Erythroblast (primary cell): ENCODE data around the gene MAGEB3.

Experiments
- GATA1 ChIP-seq: IDR thresholded peaks from 2 replicates; pipeline ENCODE4 v1.6.1; 2011; ENCODE audit warnings: low read depth, mild to moderate bottlenecking, control low read depth, low read length, moderate library complexity
- POLR2A ChIP-seq: IDR thresholded peaks from 2 replicates; pipeline ENCODE4 v1.6.1; 2011; ENCODE audit warnings: mild to moderate bottlenecking, low read length

GRCh38 chrX:30283456-30284200 is 53.2 kb downstream of the MAGEB3 start:
- TF ChIP-seq POLR2A (no peak), GATA1 (no peak)
